NCI-H82 treated with DMSO at 0.1 percent for 48 hours (cell line): ENCODE data around the gene CUL9.

Source experiments
- DNase-seq: peaks from one replicate; lab custom pipeline; 2025; ENCODE audit not compliant: unreplicated experiment; lab: John Stamatoyannopoulos, UW

The CUL9 gene

DNA sequence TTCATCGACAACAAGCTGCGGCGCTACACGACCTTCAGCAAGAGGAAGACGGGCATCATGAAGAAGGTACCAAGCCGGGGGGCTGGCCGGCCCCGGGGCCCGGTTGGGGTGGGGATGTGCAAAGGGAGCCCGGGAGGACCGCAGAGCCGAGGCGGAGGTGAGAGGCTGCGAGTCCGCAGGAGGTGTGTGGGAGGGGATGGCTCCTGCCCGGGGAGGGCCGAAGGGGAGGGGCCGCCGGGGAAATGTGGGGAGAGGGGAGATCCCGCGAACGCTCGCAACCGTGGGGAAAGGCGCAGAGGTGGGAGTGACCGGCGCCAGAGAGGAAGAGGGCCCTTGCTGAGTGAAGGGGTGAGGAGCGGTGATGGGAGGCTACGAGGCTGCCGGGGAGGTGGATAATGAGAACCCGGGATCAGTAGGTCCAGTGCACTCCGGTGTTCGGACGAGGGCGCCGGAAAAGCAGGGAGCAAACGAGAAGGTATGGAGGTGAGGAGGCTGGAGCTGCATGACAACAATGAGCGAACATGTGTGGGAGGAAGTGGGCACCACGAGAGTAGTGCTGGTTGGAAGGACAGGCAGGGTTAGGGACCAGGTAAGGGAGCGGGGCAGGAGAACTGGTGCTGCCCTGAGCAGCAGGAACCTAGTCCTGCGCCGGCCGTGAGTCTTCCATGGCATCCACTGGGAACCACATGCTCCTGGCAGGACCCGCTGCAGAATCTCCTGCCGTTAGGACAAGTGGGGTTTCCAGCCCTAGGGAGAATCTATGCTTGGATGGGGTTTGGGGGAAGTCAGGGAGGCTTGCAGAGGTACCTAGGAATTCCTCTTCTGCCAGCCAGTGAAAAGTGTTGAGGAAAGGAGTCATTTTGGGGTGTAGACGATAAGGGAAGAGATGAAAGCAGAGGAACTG is 9.6 kb upstream of the CUL9 start:
- no peak for DNase-seq

- no peak for DNase-seq
Measured at GRCh38 chr6:43173591-43174262, 8.3 kb upstream of the CUL9 start.

DNA sequence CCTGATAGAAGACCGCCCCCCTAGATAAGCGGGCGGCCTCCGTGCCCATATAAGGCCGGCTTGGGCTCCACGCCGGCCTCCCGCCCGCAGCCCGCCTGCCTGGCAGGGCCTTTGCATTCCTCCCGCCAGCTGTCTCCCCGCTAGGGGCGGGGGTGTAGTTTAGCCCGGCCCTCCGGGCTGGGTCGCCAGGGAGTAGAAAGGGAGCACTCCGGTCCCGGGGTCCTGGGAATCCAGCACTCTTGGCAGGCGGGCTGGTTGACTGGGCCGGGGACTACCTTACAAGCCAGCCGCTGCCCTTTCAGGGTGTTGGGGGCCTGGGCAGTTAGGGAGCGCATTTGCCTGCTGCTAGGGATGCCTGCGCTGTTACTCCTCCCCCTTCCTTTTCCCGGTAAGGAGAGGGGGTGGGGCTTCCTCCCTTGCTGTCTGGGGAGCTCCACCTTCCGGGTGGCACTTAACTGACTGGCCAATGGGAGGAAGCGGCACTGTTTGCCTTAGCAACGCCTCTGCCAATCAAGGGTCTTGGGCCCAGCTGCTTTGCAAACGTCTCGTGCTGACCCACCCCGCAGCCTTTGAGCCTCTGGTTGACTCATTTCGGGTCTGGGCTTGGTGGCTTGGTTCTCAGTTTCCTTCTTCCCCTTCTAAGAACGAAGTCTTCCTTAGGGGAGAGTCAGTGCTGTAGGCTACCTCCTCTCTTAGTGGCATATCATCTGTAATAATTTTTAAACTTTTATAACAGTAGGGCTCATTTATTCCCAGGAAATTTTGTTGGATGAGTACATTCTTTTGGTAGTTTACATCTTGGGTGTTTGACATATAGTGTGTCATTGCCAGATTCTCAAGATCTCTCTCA is 7.5 kb upstream of the CUL9 start:
- DNase-seq, result peak; percentile 96

DNA sequence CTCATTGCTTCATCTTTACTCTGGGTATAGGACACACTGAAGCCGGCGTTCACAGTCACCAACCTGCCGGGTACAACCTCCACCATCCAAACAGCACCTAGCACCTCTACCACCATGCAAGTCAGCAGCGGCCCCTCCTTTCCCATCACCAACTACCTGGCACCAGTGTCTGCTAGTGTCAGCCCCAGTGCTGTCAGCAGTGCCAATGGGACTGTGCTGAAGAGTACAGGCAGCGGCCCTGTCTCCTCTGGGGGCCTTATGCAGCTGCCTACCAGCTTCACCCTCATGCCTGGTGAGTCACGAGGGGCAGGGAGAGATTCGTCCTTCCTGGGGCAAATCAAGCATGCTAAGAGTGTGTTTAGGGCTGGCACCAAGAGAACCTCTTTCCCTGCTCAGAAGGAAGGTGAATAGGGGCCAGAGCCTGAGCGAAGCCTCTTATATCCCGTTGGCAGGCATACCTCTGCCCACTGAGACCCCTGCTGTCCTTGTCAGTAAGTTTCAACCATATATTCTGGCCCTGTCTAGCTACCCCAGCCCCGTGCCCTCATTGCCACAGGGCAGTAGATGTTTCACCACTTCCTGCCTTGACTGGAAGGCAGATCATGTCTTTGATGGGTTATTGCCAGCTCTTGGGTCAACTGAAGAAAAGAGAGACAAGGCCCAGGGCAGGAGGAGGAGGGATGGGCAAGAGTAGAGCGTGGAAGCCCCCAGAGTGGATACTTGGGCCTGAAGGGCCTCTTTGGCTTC is 6.1 kb upstream of the CUL9 start:
- no peak for DNase-seq

DNA sequence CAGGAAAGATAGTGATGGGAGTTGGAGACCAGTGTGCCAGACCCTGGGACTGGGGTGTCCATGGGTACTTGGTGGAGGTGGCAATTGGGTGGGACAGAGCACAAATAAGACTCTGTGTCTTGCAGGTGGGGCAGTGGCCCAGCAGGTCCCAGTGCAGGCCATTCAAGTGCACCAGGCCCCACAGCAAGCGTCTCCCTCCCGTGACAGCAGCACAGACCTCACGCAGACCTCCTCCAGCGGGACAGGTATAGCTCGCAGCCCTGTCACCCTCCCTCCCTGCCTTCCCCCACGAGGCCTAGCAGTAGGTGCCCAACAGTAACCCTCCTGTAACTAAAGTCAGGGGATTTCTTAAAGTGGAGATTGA is 5.6 kb upstream of the CUL9 start:
- DNase-seq, result no peak

DNA sequence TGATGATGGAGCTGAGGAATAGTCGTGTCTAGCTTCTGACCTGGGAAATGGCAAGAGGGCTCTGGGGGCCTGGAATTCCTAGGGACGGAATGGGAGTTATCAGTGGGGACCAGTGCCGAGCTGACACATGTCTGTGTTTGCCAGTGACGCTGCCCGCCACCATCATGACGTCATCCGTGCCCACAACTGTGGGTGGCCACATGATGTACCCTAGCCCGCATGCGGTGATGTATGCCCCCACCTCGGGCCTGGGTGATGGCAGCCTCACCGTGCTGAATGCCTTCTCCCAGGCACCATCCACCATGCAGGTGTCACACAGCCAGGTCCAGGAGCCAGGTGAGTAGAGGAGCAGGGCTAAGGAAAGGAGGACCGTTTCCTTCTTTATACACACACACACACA is 3.8 kb upstream of the CUL9 start:
- no peak for DNase-seq

DNA sequence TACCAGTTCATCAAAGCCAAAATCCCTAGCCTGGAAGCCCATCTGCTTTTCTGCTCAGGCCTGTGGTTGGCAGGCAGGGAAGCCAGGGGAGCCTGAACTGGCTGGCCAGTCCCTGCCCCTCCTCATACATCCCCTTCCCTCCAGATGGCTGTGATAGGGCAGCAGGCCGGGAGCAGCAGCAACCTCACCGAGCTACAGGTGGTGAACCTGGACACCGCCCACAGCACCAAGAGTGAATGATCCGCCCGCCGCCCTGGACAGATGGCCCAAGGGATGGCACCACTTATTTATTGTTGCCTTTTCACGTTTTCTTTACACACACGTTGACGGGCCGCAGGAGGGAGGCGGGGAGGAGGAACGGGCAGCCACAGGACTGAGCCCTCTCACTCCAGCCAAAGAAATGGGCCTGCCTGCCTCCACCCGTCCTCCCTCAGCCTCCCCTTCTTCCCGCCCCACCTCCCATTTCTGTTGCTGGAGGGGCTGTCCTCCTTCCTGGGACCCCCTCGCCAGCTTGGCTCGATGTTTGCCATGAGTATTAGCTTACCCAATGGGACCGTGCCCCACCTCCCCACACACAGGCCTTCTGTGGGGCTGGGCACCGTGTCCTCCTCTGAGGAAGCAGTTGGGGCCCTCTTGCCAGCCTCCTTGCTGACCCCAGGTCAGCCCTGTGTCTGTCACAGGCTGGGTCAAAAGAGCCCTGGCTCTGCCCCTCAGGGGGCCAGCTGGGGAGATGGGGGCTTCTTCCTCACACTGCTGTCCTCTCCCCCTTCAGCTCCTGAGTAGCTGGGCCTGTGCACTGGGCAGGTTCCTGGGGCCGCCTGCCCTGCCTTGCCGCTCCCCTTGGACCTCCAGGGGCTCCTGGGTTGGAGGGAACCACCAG is 2.8 kb upstream of the CUL9 start:
- no peak for DNase-seq

DNA sequence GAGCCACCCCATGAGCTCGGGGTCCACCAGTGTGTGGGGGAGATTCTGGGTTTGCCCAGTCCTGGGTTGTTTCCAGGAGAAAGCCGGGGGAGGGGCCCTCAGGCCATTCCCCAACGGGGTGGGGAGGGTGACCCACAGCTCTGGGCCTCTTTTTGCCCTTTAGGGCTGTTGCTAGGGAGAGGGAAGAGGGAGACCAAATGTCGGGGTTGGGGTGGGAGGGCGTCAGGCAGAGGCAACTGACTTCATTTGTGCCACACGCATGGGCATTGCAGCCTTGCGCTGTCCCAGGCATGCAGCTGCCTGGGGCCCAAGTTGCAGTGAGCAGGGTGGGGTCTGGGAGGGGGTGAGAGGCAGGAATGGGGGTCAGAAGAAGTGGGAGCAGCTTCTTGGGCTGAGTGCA is 1.9 kb upstream of the CUL9 start:
- DNase-seq, result no peak

DNA sequence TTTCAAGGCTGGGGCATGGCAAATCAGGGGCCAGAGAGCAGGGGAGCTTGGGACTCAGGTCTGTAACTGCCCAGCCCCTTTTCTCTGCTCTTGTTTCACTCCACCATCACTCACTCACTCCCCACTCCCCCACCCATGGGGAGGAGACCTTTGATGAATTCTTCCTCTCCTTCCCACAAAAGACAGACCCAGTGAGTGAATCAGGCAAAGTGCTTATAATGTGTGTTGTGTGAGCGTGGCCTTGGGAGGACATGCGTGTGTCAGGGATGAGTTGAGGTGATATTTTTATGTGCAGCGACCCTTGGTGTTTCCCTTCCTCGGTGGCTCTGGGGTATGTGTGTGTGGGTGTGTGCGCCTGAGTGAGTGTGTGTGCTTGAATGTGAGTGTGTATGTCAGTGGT is 1.0 kb upstream of the CUL9 start:
- no peak for DNase-seq

DNA sequence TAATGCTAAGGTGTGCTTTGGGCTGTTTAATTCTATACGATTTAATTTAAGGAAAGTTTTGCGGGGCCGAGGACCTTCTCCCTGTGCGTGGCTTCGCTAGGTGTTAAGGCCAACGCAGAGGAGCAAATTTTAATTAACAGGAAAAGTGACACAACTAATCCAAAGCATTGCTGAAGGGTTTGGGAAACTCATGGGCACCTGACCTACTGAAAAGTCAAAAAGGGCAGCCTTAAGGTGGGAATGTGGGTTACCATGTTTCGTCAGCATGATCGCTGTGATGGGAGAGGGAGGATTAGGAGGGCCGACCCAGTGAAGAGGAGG is 415 bp upstream of the CUL9 start:
- no peak for DNase-seq

- DNase-seq, result no peak
Measured at GRCh38 chr6:43183441-43183840, 1.4 kb downstream of the CUL9 start.

GRCh38 chr6:43184268-43184985 is 2.4 kb downstream of the CUL9 start:
- DNase-seq, result no peak

DNA sequence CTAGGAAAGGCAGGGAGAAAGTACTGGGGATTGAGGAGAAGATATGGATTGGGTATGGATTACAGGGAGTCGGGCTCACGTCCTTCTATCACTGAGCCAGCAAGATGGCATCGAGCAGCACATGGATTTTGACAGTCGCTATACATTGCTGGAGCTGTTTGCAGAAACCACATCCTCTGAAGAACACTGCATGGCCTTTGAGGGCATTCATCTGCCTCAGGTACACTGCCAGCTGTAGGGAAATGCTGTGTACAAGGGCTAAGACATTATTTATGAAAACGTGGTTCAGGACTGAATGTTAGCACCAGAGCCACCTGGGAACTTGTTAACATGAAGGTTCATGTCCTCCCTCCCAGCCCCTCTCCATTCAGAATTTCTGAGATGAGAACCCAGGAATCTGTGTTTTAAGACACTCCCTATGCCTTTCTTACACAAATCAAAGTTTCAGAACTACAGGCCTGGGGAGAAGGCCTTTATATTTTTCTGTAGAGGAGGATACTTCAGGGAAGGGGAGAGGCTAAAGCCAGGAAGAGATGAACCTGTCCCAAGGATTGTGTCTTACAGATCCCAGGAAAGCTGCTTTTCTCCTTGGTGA is 3.5 kb downstream of the CUL9 start:
- no peak for DNase-seq

GRCh38 chr6:43186019-43186418 is 4.0 kb downstream of the CUL9 start:
- no peak for DNase-seq

- no peak for DNase-seq
Measured at GRCh38 chr6:43186706-43187105, 4.7 kb downstream of the CUL9 start.

DNA sequence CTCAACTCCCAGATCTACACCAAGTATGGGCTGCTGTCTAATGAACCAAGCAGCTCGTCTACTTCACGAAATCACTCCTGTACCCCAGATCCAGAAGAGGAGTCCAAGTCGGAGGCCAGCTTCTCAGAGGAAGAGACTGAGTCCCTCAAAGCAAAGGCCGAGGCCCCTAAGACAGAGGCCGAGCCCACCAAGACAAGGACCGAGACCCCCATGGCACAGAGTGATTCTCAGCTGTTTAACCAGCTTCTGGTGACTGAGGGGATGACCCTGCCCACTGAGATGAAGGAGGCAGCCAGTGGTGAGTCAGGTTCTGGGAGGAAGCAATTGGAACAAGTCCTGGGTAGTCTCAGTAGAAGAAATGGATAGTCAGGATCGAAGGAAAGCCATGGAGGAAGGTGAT is 5.8 kb downstream of the CUL9 start:
- no peak for DNase-seq

GRCh38 chr6:43188426-43188825 is 6.4 kb downstream of the CUL9 start:
- no peak for DNase-seq

DNA sequence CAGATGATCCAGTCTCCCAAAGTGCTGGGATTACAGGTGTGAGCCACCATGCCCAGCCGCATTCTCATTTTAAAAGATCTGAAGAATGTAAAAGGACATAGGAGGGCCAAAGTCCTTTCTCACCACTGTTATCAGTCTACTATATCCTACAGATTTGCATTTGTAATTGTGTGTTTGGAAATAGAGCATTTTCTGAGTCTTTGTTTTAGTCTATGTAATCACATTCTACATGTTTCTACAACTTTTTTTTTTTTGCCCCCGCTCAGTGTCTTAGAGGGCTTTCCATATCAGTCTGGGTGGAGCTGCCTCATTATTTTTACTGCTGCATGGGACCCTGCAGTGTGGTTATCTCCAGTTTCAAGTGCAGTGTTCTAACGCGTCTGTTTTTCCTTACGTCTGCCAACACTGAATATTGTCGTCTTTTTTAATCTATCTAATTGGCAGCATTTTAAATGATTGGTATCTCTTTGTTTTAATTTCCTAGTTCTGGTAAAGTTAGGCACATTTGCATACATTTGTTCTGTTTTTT is 7.8 kb downstream of the CUL9 start:
- DNase-seq, result no peak

DNA sequence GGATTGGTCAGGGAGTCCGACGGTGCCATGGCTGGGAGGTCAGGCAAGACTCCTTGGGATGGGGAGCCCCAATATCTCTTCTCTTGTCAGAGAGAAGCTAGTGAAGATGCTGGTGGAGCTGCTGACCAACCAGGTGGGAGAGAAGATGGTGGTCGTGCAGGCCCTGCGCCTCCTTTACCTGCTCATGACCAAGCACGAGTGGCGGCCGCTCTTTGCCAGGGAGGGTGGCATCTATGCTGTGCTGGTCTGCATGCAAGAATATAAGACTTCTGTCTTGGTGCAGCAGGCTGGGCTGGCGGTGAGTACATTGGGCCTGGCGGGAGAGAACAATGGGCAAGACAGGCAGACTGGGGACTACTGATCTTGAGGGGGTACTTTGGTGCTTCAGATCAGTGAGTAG is 10.9 kb downstream of the CUL9 start:
- no peak for DNase-seq
